Panc1 (cell line): ENCODE results near the gene MROH7.

Source experiments
- CTCF ChIP-seq: fragments of 450-650 bp; IDR thresholded peaks from 2 replicates; pipeline ENCODE4 v1.5.1; 2017; ENCODE audit warnings: mild to moderate bottlenecking
- POLR2AphosphoS5 ChIP-seq: IDR thresholded peaks from 2 replicates; pipeline ENCODE4 v1.6.1; 2012; ENCODE audit warnings: mild to moderate bottlenecking, low read depth, low read length, moderate library complexity
- REST ChIP-seq, 2 experiments: IDR thresholded peaks; 2 replicates each; pipeline ENCODE4 v1.6.1; 2011 to 2012; ENCODE audit warnings: low read depth in 2 of 2, control low read depth in 1 of 2, low read length in 1 of 2, mild to moderate bottlenecking in 1 of 2, moderate library complexity in 1 of 2; ENCODE audit not compliant: insufficient read depth in 1 of 2
- SIN3A ChIP-seq: IDR thresholded peaks from 2 replicates; pipeline ENCODE4 v1.6.1; 2012; ENCODE audit warnings: low read depth, mild to moderate bottlenecking, low read length, moderate library complexity, borderline replicate concordance; ENCODE audit not compliant: insufficient read depth
- TCF7L2 ChIP-seq: IDR thresholded peaks from 2 replicates; pipeline ENCODE4 v1.6.1; 2011; ENCODE audit warnings: mild to moderate bottlenecking, low read depth, low read length, inconsistent platforms

- no peak for TF ChIP-seq CTCF
- TF ChIP-seq REST (IDR thresholded peaks at IDR 0.05; ENCODE audit: insufficient read depth in 1 of 2, low read depth in 2 of 2, low read length in 1 of 2): no peak
- TF ChIP-seq POLR2AphosphoS5: no peak
- TF ChIP-seq SIN3A: no peak
- no peak for TF ChIP-seq TCF7L2
Measured at GRCh38 chr1:54599211-54599823, 42.3 kb upstream of the MROH7 start.
